ENCODE data around the gene DGCR8. TPM values are rescaled to one million over a fixed set of nuclear protein-coding genes. Genes with fewer than 3 reads are reported as not detected.

Gene DGCR8
- total RNA-seq, 4 donors from 2014 or later = 34.3 to 182 (median 64.7) TPM

- intact Hi-C loops (cut with DNase I; ENCODE audit: low total_unique reads) = loop anchor here (10.0 kb wide), 1 partner anchor 153 kb away; no protein-coding TSS in a partner anchor
- WGBS, 2 donors (ENCODE audit: low coverage in 1 of 2) = 81% methylated on average over 17 of the region's 17 CpGs; no CpG with 5 or more reads in 1 of the 2 donors
- H3K9me3 ChIP-seq = no peaks in the 10 kb centered on the region
- H3K36me3 ChIP-seq = peaks cover 0 to 11% (median 2%) of the 10 kb centered on the region in 4 donors
- no peaks in the 10 kb centered on the region for H3K27me3 ChIP-seq
- no peak overlapping the region for H3K27ac ChIP-seq
- no peak overlapping the region for H3K4me3 ChIP-seq
- TF ChIP-seq EP300 (IDR thresholded peaks at IDR 0.05; ENCODE audit: low read depth) (no peak), POLR2A (IDR thresholded peaks at IDR 0.05) (no peak), POLR2AphosphoS5 (IDR thresholded peaks at IDR 0.05) (no peak), CTCF (IDR thresholded peaks at IDR 0.05) (no peak)
- in situ Hi-C loops (cut with MboI; ENCODE audit: low pct_ligation_motif_present in 1 of 4, low pct_unique_long_range_greater_than_20kb in 1 of 4, low sequenced_read_pairs in 3 of 4) = no loop called here
- DNase-seq = no peak
- peaks cover 7 to 15% (median 9%) of the 10 kb centered on the region in 4 donors for H3K4me1 ChIP-seq
Observed at GRCh38 chr22:20127869-20128618, 48.0 kb downstream of the DGCR8 start.

DNA sequence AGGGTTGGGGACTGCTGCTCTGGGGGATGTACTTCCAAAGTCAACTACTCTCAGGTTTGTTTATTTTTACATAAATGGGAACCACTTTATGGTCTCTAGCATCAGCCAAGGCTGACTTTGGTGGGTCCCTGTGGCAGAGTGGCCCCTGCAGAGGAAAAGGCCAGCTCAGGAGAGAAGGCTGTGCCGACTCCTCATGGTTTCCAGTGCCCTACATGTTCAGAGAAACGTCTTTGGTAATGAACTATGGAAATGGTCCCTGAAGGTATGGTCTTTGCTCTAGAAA, 48.5 kb downstream of the DGCR8 start:
- Histone ChIP-seq H3K9me3 (no peaks in the 10 kb centered on the region), H3K4me3 (no peak overlapping the region), H3K36me3 (peaks cover 0 to 9% (median 2%) of the 10 kb centered on the region in 4 donors), H3K27ac (no peak overlapping the region), H3K27me3 (no peaks in the 10 kb centered on the region), H3K4me1 (peaks cover 9 to 19% (median 13%) of the 10 kb centered on the region in 4 donors)
- WGBS, 2 donors (ENCODE audit: low coverage in 1 of 2) = 58% methylated on average over 2 of the region's 2 CpGs; no CpG with 5 or more reads in 1 of the 2 donors
- no peak for TF ChIP-seq EP300 (IDR thresholded peaks at IDR 0.05; ENCODE audit: low read depth)
- no peak for TF ChIP-seq CTCF (IDR thresholded peaks at IDR 0.05)
- no peak for TF ChIP-seq POLR2AphosphoS5 (IDR thresholded peaks at IDR 0.05)
- TF ChIP-seq POLR2A (IDR thresholded peaks at IDR 0.05) = no peak
- DNase-seq = no peak
- intact Hi-C loops (cut with DNase I; ENCODE audit: low total_unique reads) = loop anchor here (10.0 kb wide), 1 partner anchor 154 kb away; no protein-coding TSS in a partner anchor
- in situ Hi-C loops (cut with MboI; ENCODE audit: low pct_ligation_motif_present in 1 of 4, low pct_unique_long_range_greater_than_20kb in 1 of 4, low sequenced_read_pairs in 3 of 4) = no loop called here

DNA sequence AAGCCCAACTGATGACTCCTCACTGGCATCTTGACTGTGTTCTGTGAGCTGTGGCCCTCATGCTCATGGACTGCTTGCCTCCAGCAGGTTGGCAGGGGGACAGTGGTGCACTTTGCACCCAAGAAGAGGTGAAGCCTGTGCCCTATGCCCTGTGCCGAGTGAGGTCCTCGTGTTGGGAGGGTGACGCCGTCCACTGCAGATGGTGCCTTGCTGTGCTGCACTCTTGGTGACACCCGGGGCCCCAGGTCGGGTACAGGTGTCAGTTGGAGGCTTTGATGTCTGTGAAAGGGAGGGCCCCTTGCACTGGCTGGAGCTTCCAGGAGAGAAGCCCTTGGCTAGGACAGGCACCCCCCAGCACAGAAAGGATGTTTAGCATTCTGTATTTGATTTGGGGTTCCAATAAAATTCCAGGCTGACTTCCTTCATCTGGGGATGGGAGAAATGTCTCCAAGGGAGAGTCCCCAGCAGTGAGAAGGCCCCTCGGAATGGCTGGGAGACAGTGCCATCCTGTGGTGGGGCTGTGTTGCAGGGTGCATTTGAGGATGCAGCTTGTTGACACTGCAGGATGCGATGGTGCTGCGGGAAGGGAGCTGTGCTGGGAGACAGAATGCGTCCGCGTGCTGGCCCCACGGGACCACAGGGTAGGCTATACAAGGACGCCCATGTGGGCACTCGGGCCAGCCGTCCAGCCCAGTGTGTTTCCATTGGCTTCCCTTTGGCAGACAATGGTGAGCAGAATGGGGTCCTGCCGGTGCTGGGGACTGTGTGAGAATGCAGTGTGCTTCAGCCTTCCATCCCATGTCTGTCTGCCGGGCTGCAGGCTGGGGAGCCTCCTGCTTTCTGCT, 49.1 kb downstream of the DGCR8 start:
- in situ Hi-C loops (cut with MboI; ENCODE audit: low pct_ligation_motif_present in 1 of 4, low pct_unique_long_range_greater_than_20kb in 1 of 4, low sequenced_read_pairs in 3 of 4) = no loop called here
- H3K27me3 ChIP-seq = no peaks in the 10 kb centered on the region
- H3K9me3 ChIP-seq = no peaks in the 10 kb centered on the region
- peak; percentile 38 for DNase-seq
- H3K4me3 ChIP-seq = no peak overlapping the region
- WGBS, 2 donors (ENCODE audit: low coverage in 1 of 2) = 0 to 35% methylated on average over 1 to 16 of the region's 18 CpGs
- H3K4me1 ChIP-seq = peaks cover 11 to 21% (median 17%) of the 10 kb centered on the region in 4 donors
- H3K36me3 ChIP-seq = peaks cover 0 to 5% (median 2%) of the 10 kb centered on the region in 4 donors
- TF ChIP-seq CTCF (IDR thresholded peaks at IDR 0.05) (peak in 3 of 5 experiments; percentile 13 to 30 (median 19)), POLR2A (IDR thresholded peaks at IDR 0.05) (no peak), EP300 (IDR thresholded peaks at IDR 0.05; ENCODE audit: low read depth) (no peak), POLR2AphosphoS5 (IDR thresholded peaks at IDR 0.05) (no peak)
- H3K27ac ChIP-seq = no peak overlapping the region
- intact Hi-C loops (cut with DNase I; ENCODE audit: low total_unique reads) = loop anchor here (10.0 kb wide), 1 partner anchor 154 kb away; no protein-coding TSS in a partner anchor

GRCh38 chr22:20129747-20130014, 49.6 kb downstream of the DGCR8 start:
- Histone ChIP-seq H3K27me3 (no peaks in the 10 kb centered on the region), H3K4me1 (peaks cover 11 to 26% (median 18%) of the 10 kb centered on the region in 4 donors), H3K36me3 (peaks cover 0 to 5% (median under 1%) of the 10 kb centered on the region in 4 donors), H3K27ac (no peak overlapping the region), H3K9me3 (no peaks in the 10 kb centered on the region), H3K4me3 (no peak overlapping the region)
- DNase-seq = no peak
- TF ChIP-seq POLR2AphosphoS5 (IDR thresholded peaks at IDR 0.05) = no peak
- no peak for TF ChIP-seq EP300 (IDR thresholded peaks at IDR 0.05; ENCODE audit: low read depth)
- no peak for TF ChIP-seq CTCF (IDR thresholded peaks at IDR 0.05)
- no peak for TF ChIP-seq POLR2A (IDR thresholded peaks at IDR 0.05)
- in situ Hi-C loops (cut with MboI; ENCODE audit: low pct_ligation_motif_present in 1 of 4, low pct_unique_long_range_greater_than_20kb in 1 of 4, low sequenced_read_pairs in 3 of 4) = no loop called here
- intact Hi-C loops (cut with DNase I; ENCODE audit: low total_unique reads) = loop anchor here (10.0 kb wide), 1 partner anchor 155 kb away; no protein-coding TSS in a partner anchor
- 73% methylated on average over 3 of the region's 3 CpGs; no CpG with 5 or more reads in 1 of the 2 donors for WGBS, 2 donors (ENCODE audit: low coverage in 1 of 2)
